NCI-H1694 treated with DMSO at 0.1 percent for 48 hours (cell line): Measurements from ENCODE around the gene KDSR.
A peak's percentile ranks its signal among the peaks of the same experiment; 100 is the strongest.
"Not testable (repeated sequence)": the region's sequence is repeated elsewhere in the genome, so short reads cannot be mapped to it uniquely, and the experiment has no call there.

Experiments
- DNase-seq: peaks from one replicate; lab custom pipeline; 2025; lab: John Stamatoyannopoulos, UW

The KDSR gene

DNA sequence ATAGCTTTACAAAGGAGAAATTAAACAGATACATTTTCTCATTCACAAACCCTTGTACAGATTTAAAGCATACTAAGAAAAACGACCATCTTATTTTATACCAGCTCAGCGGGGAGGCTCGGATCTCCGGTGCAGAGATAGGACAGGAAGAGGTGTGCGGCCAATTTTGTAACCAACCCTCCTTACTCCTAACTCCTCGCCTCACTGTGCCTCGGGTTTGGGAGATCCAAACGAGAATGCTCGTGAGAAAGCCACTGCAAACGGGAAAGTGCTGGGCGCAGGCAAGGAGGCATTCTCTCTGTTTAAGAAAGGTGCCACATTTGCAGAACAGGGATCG lies 1.2 kb downstream of the KDSR start:
- no peak for DNase-seq

DNA sequence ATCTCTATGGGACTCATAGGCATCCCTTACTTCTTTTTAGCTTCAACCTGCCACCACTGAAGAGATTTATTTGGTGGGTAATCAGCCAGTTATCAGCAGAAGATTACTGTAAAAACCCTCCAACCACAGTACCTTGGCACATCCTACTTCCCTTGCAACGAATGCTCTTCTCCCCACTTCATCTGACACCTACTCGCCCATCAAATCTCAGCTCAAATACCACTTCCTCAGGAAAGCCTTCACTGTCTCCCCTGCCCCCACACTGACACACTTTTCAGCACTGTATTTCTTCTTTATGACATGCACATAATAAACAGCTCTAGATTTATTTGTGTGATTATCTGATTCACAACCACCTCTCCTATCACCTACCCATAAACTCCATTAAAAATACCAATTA lies 3.1 kb downstream of the KDSR start:
- DNase-seq: no peak

DNA sequence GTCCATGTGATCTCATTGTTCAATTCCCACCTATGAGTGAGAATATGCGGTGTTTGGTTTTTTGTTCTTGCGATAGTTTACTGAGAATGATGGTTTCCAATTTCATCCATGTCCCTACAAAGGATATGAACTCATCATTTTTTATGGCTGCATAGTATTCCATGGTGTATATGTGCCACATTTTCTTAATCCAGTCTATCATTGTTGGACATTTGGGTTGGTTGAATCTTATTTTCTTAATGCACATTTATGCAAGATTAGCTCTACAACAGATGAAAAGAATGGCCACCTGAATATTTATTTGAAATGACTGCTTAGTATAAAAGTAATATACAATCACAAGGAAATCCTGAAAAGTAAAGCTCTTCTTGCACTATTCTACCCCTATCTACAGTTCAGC lies 3.6 kb downstream of the KDSR start:
- DNase-seq: not testable (repeated sequence)

DNA sequence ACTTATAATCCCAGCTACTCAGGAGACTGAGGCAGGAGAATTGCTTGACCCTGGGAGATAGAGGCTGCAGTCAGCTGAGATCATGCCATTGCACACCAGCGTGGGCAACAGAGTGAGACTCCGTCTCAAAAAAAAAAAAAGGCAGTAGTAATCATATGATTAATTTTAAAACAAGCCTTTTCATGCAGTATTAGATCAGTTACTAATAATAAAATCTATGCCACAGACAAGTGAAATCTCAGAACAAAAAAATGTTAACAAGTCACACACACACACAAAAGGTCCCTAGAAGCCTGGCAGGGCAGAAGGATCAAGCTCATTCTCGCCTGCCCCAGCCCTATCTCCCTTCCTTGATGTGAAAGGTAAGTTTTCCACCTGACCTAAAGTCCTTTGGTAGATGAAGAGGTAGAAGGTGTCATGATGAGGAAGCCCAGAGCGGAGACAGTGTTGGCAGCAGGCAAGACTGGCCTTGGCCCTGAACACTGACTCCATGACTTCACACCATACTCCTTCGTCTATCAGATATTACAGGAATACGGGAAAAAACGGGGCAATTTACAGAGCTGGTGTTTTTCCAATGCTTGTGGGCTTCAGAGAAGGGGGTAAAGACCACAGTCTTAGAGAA lies 10.6 kb downstream of the KDSR start:
- no peak for DNase-seq

DNA sequence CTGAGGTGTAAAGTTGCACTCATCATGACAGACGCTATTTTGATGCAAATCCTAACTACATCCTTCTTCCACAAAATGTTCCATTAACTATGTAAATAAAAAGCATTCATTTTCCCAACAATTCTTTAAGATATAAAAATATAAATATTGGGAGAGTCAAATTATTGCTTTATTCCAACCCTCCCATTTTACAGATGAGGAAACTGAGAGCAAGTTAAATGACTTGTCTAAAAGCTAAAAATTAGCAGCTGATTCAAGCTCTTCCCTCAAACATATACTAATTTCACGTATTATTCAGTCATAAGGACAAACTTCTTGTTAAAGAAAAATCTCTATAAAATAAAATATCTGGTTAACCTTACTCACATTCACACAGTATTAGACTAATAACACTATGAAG lies 16.8 kb downstream of the KDSR start:
- DNase-seq: no peak

DNA sequence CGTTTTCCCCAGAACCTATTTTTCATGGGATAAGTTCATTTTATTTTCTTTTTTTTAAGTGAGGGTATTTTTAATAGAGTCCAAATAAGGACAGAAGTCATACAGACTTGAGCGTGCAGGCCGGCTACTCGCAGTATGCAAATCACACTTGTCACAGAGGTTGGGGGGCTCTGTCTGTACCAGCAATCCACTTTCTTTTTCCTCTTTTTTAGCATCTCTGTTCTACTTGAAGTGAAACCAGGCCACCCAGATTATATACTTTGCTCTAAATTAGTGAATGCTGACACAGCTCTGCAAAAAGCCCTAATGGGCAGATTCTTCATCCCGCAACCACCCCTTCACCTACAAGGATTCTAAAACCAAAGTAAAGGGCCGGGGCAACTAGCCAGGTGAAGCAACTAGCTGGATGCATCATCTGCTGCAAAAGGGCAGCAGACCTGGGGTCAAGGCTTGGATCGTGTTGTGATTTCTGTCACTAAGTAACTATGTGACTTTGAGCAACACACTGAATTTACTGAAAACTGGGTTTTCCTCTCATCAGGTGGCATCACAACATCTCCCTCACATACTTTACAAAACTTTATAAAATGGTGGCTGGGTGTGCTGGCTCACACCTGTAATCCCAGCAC lies 18.4 kb downstream of the KDSR start:
- DNase-seq: no peak

DNA sequence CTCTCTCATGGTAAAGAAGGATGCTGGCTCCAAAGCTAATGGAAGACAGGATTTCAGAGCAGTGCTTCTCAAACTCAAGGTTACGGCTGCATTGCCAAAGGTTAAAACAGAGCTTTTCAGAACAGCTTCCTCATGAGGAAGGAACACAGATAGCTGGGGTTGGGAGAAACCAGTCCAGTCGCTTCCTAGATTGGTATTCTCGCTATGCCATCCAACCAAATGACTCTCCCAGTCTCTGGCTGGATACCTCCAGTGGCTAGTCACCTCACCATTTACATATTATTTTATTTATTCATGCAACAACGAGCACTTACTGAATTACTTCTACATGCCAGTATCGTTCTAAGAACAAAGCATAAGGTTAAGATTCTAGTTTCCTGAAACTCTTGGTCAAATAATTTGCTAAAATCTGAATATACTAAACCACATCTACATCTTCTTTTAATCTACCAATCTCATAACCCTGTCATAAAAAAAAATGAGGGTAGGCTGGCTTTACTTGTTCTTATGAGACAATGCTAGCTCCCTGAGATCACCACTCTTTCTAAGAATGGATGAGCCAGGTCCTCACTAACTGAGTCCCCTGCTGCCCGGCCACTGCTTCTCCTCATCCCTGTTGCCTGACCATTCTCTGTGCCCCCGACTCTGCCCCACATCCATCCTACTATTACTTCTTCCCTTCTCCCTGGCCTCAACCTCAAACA lies 20.4 kb downstream of the KDSR start:
- DNase-seq: no peak

DNA sequence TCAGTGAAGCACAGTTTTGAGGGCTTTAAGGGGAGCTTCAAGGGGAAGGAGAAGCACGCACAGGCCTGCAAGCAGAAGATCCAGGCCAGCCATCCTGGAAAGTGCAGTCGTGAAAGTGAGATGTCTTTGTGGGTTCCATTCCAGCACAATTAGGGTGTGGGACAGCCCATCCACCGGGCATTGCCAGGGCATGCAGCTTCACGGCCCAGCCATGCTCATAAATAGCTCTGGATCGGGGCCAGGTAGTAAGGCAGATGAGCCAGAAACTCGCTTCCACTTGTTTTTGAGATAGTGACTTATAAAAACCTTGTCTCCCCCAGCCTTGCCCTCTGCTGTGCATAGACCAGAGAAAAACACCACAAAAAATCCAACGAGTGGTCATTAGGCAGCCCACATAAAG lies 21.0 kb downstream of the KDSR start:
- DNase-seq: peak; percentile 22

DNA sequence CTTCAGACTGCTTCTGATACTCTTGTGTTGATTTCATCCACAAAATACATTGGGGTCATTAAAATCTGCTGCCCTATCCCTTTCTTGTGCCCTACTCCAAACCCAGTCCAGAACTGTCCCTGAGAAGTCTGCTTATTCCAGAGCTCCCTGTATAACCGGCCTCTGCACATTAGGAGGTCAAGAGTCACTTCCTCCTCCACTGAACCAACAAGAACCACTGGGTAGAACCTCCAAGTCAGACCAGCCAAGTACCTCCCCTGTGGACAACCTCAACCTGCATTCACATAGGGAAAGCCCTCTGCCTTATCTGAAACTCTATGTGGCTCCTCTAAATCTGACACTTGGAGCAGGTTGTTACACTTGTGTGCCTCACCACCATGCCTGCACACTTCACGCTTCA lies 22.1 kb downstream of the KDSR start:
- no peak for DNase-seq

DNA sequence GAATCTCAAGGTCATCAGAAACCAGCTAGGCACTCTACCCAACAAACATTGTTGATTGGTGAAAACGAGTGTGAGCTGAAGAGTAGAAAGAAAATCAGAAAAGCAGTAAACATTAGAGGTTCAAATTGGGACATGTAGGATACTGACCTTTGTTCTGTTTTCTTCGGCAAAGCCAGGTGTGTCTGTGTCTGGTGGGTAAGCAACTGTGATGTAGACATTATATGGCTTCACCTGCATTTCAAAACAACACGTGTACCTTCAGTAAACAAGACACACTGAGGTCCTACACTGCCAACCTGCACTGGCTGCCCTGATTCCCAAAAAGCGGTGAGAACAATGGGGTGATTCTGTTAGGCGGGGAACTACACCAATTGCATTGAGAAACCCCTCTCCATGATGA lies 22.7 kb downstream of the KDSR start:
- DNase-seq: no peak

DNA sequence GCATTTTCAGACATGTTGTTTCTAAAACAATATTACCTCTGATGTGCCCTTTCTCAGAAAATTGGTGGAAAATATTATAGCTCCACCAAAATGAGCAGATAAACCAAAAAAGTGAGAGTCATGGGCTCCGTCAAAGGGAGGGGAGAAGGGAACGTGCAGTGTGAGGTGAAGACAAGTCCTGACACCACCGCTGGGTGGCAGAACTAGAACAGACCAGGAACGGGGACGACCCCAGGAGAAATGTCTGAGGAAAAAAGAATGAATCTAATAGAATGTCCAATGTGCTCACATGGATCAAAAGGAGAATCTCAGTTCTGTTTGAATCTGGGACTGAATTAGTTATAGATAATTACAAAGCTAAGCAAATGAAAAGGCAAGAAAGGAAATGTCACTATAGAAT lies 24.8 kb downstream of the KDSR start:
- peak; percentile 45 for DNase-seq

DNA sequence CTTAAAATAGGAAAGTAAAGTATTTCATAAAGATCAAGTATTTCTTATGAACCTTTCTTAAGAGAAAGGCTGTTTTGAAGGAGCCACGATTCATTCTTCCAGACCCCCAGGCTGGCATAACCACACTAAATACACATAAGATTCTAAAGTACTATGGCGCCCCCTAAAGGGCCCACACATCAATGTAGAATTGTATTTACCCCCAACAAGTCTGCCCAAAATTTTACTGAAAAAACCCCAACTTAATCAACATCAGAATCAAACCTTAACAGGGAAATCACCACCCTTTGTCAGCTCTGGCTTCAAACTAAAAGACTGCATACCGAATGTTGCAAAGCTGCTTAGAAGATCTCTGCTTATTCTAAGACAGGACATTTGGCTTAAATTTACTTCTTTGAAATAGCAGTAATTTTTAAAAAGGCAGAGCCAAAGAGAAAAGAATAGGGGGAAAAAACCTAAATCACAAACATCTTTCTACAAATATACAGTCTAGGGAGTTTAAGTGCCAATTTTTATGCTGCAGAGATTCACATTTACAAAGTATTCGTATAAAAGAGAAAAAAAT lies 27.0 kb downstream of the KDSR start:
- DNase-seq: peak; percentile 28

DNA sequence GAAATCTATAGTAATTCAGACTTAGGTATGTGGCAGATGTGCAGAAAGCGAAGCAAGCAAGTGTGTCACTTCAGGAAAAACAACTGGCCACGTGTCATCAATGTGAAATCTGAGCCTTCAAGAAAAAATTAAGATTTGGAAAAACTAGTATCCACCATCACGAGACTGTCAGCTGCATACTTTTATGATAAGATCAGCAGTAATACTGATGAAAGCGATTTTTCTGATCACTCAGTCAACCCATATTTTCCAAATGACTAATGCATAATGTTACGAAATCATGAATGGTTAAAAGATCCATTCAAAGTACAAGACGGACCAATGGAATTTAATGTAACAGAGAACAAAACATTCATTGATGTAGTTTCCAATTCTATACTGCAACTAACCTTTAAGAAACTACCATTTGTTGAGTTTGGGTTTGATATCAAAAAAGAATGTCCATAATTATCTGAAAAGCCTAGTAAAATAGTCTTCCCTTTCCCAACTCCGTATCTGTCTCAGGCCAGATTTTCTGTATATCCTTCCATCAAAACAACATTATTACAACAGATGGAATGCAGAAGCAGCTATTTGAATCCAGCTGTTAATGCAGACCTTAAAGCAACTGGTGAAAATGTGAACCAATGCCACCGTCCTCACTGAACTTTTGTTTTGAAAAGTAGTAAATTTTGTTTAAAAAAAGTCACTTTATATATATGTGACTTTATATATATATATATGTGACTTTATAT lies 30.5 kb downstream of the KDSR start:
- no peak for DNase-seq

DNA sequence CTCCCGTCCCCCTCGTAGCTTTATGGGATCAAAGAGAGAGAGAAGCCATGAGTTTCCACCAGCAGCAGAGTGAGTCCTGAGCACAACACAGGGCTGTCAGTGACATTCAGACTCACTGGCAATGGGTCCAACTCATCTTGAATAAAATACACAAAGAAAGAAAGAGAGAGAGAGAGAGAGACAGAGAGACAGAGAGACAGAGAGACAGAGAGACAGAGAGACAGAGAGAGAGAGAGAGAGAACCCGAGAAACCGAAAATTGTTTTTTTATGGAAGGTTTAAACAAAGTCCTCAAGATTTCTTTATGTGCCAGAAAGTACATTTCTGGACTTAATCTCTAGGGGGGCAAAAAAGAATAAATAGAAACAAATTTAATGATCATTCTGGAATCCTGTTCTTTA lies 35.9 kb downstream of the KDSR start:
- no peak for DNase-seq

DNA sequence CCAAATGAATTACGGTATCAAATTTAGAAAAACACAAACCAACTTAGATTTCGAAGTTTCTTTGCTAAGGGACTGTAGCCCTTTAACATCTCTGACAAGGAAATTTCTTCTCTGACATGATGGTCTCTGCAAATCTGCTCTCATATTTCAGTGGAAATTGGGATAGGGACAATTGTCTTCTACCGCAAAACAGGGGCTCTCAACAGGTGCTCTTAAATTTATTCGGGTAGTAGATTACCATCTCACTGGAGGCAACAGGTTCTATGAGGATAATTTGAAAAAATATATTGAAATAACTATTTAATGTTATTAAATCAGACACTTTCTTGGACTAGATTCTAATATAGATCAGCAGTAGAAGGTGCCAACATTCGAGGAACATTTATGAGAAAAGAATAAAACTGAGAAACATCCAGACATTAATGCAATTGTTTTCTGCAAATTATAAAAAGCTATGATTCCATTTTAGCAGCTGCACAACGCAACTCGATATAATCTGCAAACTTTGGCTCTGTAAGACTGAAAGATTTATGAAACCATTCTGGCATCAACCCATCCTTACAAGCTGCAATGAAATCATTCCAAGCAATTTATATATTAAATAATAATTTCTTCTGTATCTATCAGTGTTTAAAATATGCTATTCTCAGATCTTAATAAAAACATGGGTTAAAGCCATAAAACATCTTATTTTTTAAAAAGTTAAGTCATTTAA lies 37.4 kb downstream of the KDSR start:
- no peak for DNase-seq

DNA sequence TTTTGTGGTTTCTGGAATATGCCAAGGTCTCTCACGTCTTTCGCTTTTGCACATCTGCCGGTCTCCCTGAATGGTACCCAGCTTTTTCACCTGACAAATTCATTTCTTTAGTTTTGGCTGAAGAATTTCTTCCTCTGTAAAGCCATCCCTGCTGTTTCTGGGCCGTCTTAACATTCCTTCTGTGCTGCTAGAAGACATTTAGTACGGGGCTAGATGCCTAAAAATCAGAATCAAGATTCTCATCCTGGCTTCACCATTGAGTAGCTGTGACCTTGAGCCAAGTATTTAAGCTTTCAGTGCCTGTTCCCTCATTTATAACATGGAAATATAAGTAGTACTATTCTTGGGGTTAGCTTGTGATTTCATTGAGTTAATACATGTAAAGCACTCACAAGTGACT lies 41.0 kb downstream of the KDSR start:
- DNase-seq: no peak

DNA sequence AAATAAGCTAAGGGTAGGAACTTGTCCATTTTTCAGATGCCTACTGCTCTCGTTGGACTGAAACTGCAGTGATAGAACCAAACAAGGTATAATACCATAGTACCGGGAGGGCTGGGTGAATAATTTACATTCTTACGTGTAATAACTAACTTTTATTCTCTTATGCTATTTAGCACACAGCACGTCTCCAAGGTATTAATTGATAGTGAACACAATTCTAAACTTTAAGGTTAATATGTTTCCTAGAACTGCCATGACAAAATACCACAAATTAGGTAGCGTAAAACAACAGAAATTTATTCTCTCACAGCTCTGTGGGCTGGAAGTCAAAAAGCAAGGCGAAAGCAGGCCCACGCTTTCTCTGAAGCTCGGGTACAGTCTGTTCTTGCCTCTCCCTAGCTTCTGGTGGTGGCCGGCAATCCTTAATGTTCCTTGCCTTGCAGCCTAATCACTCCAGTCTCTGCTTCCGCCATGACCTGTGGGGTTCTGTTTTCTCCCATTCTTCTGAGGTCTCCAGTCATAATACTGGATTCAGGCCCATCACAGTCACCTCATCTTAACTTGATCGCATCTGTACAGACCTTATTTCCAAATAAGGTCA lies 41.8 kb downstream of the KDSR start:
- no peak for DNase-seq

DNA sequence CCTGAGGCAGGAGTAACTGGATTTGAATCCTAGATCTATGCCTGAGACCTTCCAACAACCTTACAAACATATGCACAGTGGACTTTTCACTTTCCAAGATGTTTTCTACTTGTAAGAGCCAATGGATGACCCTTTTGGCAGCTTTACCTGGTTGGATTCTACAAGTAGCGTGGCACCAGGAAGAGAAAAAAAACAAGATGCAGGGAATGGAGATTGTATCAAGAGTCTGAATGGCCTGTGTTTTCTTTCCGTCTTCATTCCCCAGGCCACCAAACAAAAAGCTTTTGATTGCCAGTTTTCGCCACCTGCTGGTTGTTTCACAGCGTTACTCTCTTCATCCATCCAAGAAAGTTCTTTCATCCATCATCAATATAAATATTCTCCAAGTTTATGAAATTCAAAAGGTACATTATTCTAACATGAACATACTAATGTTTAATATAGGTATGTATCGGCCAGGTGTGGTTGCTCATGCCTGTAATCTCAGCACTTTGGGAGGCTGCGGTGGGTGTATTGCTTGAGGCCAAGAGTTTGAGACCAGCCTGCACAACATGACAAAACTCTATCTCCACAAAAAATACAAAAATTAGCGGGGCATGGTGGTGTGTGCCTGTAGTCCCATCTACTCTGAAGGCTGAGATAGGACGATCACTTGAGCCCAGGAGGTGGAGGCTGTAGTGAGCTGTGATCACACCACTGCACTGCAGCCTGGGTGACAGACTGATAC lies 43.9 kb downstream of the KDSR start:
- peak; percentile 76 for DNase-seq

DNA sequence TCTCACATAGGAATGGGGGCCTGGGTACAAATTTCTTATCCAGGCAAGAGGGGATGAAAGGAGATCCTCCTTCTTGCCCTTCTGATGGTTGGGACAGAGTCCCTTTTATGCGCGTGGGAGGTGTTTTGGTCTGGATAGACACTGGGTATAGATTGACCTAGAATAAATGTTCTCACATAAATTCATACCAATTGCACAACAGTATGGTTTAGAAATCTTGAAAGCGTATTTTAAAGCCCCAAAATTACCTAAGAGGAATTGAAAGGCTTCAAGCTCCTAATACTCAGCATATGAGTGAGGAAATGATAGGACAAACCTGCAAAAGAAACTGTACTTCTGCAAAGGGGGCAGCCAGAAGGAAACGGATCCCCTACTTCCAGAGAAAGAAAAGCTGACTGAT lies 44.8 kb downstream of the KDSR start:
- no peak for DNase-seq

DNA sequence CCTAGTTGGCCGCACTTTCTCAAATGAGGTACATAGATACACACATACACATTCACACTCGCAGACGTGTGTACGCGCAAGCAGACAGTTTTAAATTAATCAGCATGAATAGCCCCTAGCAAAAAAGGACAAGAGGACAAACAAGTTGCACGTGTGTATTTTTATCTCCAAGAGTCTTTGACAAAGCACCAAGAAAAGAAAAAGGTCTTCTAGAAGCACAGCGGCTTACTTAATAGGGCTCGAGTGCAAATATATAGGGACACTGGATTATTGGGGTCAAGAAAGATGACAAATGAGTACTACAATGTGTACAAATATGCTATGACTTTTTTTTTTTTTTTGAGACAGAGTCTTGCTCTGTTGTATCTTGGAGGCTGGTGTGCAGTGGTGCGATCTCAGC lies 45.7 kb downstream of the KDSR start:
- DNase-seq: no peak

DNA sequence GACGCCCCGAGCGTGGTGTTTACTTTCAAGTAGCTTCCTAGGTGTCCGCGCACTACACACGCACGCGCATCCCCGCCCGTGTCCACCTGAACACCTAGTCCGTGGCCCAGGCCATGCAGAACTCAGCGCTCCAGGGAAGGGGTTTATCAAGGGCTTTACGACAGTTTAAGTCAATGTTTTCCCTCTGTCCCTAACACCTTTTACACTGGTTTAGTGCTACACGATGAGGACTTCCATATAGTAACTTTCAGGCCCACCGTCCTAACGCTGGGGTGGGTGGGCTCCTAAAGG lies 46.1 kb downstream of the KDSR start:
- no peak for DNase-seq
